IMR-90 (cell line): ENCODE results near the gene OR7A17. TPM values are rescaled to one million over a fixed set of nuclear protein-coding genes. Genes with fewer than 3 reads are reported as not detected.

Source experiments
- ATAC-seq: fragments of 200-7000 bp; cut with Tn5 transposase; 2 replicates; pipeline ENCODE4 v1.9.1; 2020; ENCODE audit warnings: low read depth, mild to moderate bottlenecking, moderate library complexity
- BruUV-seq: library from RNA; stranded (reverse); fragments of 400-500 nt; replicated peaks from 2 replicates; lab custom pipeline; 2021; lab: Mats Ljungman, UMichigan
- CTCF ChIA-PET: fragments of 300-600 bp; formaldehyde crosslinking; extraction: SDS; loops from one replicate; lab custom pipeline; 2021; ENCODE audit warnings: antibody characterized with exemption; lab: Yijun Ruan, JAX
- POLR2A ChIA-PET: fragments of 300-600 bp; sonication (Branson Sonifier 250); formaldehyde crosslinking; loops from one replicate; lab custom pipeline; 2022; ENCODE audit warnings: antibody characterized with exemption; ENCODE audit not compliant: unreplicated experiment; lab: Charles Lee
- DNase-seq: peaks from one replicate; pipeline ENCODE4 v3.0.0; 2013
- H2AFZ ChIP-seq: replicated peaks from 2 replicates; pipeline ENCODE3; 2013; ENCODE audit warnings: low read length, mild to moderate bottlenecking; ENCODE audit not compliant: poor library complexity
- H2AK5ac ChIP-seq: 2 replicates; pipeline ENCODE4 v1.6.1; 2013; ENCODE audit warnings: low read depth, low read length, inconsistent platforms
- H2AK9ac ChIP-seq: replicated peaks from 2 replicates; pipeline ENCODE3; 2013; ENCODE audit warnings: mild to moderate bottlenecking, low read depth, low read length, moderate library complexity; ENCODE audit not compliant: poor library complexity
- H2BK120ac ChIP-seq: 2 replicates; pipeline ENCODE4 v1.6.1; 2013; ENCODE audit warnings: low read depth, low read length, inconsistent platforms
- H2BK15ac ChIP-seq: 3 replicates; pipeline ENCODE4 v1.6.1; 2013; ENCODE audit warnings: low read depth, low read length, inconsistent platforms
- H2BK20ac ChIP-seq: 2 replicates; pipeline ENCODE4 v1.6.1; 2013; ENCODE audit warnings: low read depth, mild to moderate bottlenecking, inconsistent platforms, low read length, moderate library complexity
- H2BK5ac ChIP-seq: 2 replicates; pipeline ENCODE4 v1.6.1; 2013; ENCODE audit warnings: mild to moderate bottlenecking, low read depth, low read length, inconsistent platforms; ENCODE audit not compliant: poor library complexity, severe bottlenecking
- H3K14ac ChIP-seq: replicated peaks from 2 replicates; pipeline ENCODE4 v1.6.1; 2013; ENCODE audit warnings: low read depth, low read length, inconsistent platforms
- H3K18ac ChIP-seq: 2 replicates; pipeline ENCODE4 v1.6.1; 2013; ENCODE audit warnings: low read depth, low read length, control low read depth
- H3K23ac ChIP-seq: 2 replicates; pipeline ENCODE4 v1.6.1; 2013; ENCODE audit warnings: low read depth, low read length, inconsistent platforms
- H3K27ac ChIP-seq: 2 replicates; pipeline ENCODE4 v1.5.1; 2013; ENCODE audit warnings: mild to moderate bottlenecking, control low read depth, low read length; ENCODE audit not compliant: insufficient read depth
- H3K27me3 ChIP-seq: 2 replicates; pipeline ENCODE4 v1.6.1; 2013; ENCODE audit warnings: low read length; ENCODE audit not compliant: control insufficient read depth, insufficient read depth
- H3K36me3 ChIP-seq: 2 replicates; pipeline ENCODE4 v1.6.1; 2013; ENCODE audit warnings: low read length, mixed read lengths; ENCODE audit not compliant: control insufficient read depth, insufficient read depth
- H3K4ac ChIP-seq: 2 replicates; pipeline ENCODE4 v1.6.1; 2013; ENCODE audit warnings: low read depth, low read length, inconsistent platforms
- H3K4me1 ChIP-seq: 2 replicates; pipeline ENCODE4 v1.6.1; 2013; ENCODE audit warnings: low read length, mixed read lengths; ENCODE audit not compliant: control insufficient read depth, insufficient read depth
- H3K4me2 ChIP-seq: 2 replicates; pipeline ENCODE4 v1.6.1; 2013; ENCODE audit warnings: low read depth, mild to moderate bottlenecking, control low read depth, low read length, moderate library complexity
- H3K4me3 ChIP-seq: 2 replicates; pipeline ENCODE4 v1.5.1; 2013; ENCODE audit warnings: low read depth, mild to moderate bottlenecking, control low read depth, low read length, moderate library complexity; ENCODE audit not compliant: insufficient read depth
- H3K56ac ChIP-seq: 2 replicates; pipeline ENCODE4 v1.6.1; 2013; ENCODE audit warnings: low read length, inconsistent platforms; ENCODE audit not compliant: insufficient read depth; ENCODE audit errors: extremely low read depth
- H3K79me1 ChIP-seq, 2 experiments: 2 replicates each; pipeline ENCODE4 v1.6.1; 2013; ENCODE audit warnings: low read length in 2 of 2, inconsistent platforms in 1 of 2, low read depth in 1 of 2
- H3K9ac ChIP-seq: 2 replicates; pipeline ENCODE4 v1.6.1; 2013; ENCODE audit warnings: low read depth, low read length, control low read depth
- H3K9me1 ChIP-seq: 2 replicates; pipeline ENCODE4 v1.6.1; 2013; ENCODE audit warnings: low read length, inconsistent platforms; ENCODE audit not compliant: insufficient read depth
- H3K9me3 ChIP-seq: 2 replicates; pipeline ENCODE4 v1.6.1; 2013; ENCODE audit warnings: low read length; ENCODE audit not compliant: control insufficient read depth, insufficient read depth
- H4K20me1 ChIP-seq: 2 replicates; pipeline ENCODE4 v1.6.1; 2013; ENCODE audit warnings: low read length, inconsistent platforms; ENCODE audit not compliant: insufficient read depth
- H4K5ac ChIP-seq: 2 replicates; pipeline ENCODE4 v1.6.1; 2013; ENCODE audit warnings: mild to moderate bottlenecking, low read depth, low read length, control low read depth
- H4K8ac ChIP-seq, 2 experiments: 2 replicates each; pipeline ENCODE4 v1.6.1; 2013; ENCODE audit warnings: low read depth in 2 of 2, low read length in 2 of 2, control low read depth in 1 of 2, inconsistent platforms in 1 of 2
- H4K91ac ChIP-seq: 2 replicates; pipeline ENCODE4 v1.6.1; 2013; ENCODE audit warnings: low read depth, low read length, inconsistent platforms; ENCODE audit not compliant: insufficient read depth
- BHLHE40 ChIP-seq: fragments of 150-350 bp; IDR thresholded peaks from 2 replicates; pipeline ENCODE4 v1.6.1; 2016; ENCODE audit warnings: mild to moderate bottlenecking, low read depth, low read length
- CEBPB ChIP-seq: IDR thresholded peaks from 2 replicates; pipeline ENCODE4 v1.6.1; 2012; ENCODE audit warnings: low read depth, low read length, improper control_type of control experiment
- CHD1 ChIP-seq: IDR thresholded peaks from 2 replicates; pipeline ENCODE4 v1.6.1; 2012; ENCODE audit warnings: low read depth, low read length, improper control_type of control experiment
- FOS ChIP-seq: fragments of 150-350 bp; IDR thresholded peaks from 2 replicates; pipeline ENCODE4 v1.6.1; 2016; ENCODE audit warnings: low read depth, low read length
- MAFK ChIP-seq: IDR thresholded peaks from 2 replicates; pipeline ENCODE4 v1.6.1; 2012; ENCODE audit warnings: low read depth, low read length, improper control_type of control experiment
- MAZ ChIP-seq: IDR thresholded peaks from 2 replicates; pipeline ENCODE4 v1.6.1; 2012; ENCODE audit warnings: low read depth, mild to moderate bottlenecking, low read length, improper control_type of control experiment, moderate library complexity, borderline replicate concordance
- MXI1 ChIP-seq: IDR thresholded peaks from 2 replicates; pipeline ENCODE4 v1.6.1; 2012; ENCODE audit warnings: low read depth, mild to moderate bottlenecking, low read length, moderate library complexity, borderline replicate concordance
- NFE2L2 ChIP-seq: fragments of 150-350 bp; IDR thresholded peaks from 2 replicates; pipeline ENCODE4 v1.6.1; 2016; ENCODE audit warnings: low read depth, mild to moderate bottlenecking, low read length
- RAD21 ChIP-seq: IDR thresholded peaks from 2 replicates; pipeline ENCODE4 v1.6.1; 2012; ENCODE audit warnings: low read length, improper control_type of control experiment
- RCOR1 ChIP-seq: IDR thresholded peaks from 2 replicates; pipeline ENCODE4 v1.6.1; 2012; ENCODE audit warnings: mild to moderate bottlenecking, low read length, improper control_type of control experiment; ENCODE audit not compliant: insufficient replicate concordance
- RFX5 ChIP-seq: IDR thresholded peaks from 2 replicates; pipeline ENCODE4 v1.8.0; 2012; ENCODE audit warnings: low read depth, mild to moderate bottlenecking, low read length, moderate library complexity
- SMC3 ChIP-seq: fragments of 150-350 bp; IDR thresholded peaks from 2 replicates; pipeline ENCODE4 v1.6.1; 2016; ENCODE audit warnings: low read depth, mild to moderate bottlenecking, antibody characterized with exemption, low read length, moderate library complexity
- WGBS, 2 experiments: methylation state at CpG; one replicate each; pipeline versions ENCODE4 v1.1.5 to v1.1.7; 2013; ENCODE audit warnings: missing lambda C conversion rate in 2 of 2; ENCODE audit not compliant: insufficient read length in 1 of 2; ENCODE audit errors: extremely low coverage in 2 of 2; 5-methylcytosine and 5-hydroxymethylcytosine counted together
- dilution Hi-C: fragments of 300-500 bp; cut with HindIII; formaldehyde crosslinking; loops from one replicate; pipeline ENCODE4 v1.14.3; 2018; ENCODE audit warnings: low sequenced_read_pairs; ENCODE audit not compliant: unreplicated experiment
- in situ Hi-C: fragments of 300-500 bp; cut with MboI; formaldehyde crosslinking; loops from 3 replicates; pipeline ENCODE4 v1.14.3; 2019; ENCODE audit warnings: low sequenced_read_pairs, inconsistent platforms, mixed read lengths
- intact Hi-C: fragments of 100-400 bp; cut with micrococcal nuclease; formaldehyde crosslinking; loops from 2 replicates; pipeline ENCODE4 v1.10.0; 2022
- polyA plus RNA-seq, 3 experiments: library from polyadenylated mRNA; depleted of rRNA; stranded (reverse); fragments of >200 nt; gene quantifications; 2 replicates each; pipeline ENCODE4 v1.2.3, GENCODE V29; 2012; ENCODE audit warnings: low replicate concordance in 1 of 3
- total RNA-seq: library from RNA; depleted of rRNA; stranded (reverse); fragments of >200 nt; gene quantifications from 2 replicates; pipeline ENCODE4 v1.2.3, GENCODE V29; 2012
- TF ChIP-seq, protein P1 (sequence below): fragments of 150-350 bp; IDR thresholded peaks from 2 replicates; pipeline ENCODE4 v1.6.1; 2016; ENCODE audit warnings: low read depth, mild to moderate bottlenecking, low read length, moderate library complexity, borderline replicate concordance
- TF ChIP-seq, protein P2 (sequence below): fragments of 150-350 bp; IDR thresholded peaks from 2 replicates; pipeline ENCODE4 v1.6.1; 2017; ENCODE audit warnings: mild to moderate bottlenecking, antibody characterized with exemption, low read length, low read depth
- TF ChIP-seq, protein P3 (sequence below): conservative IDR thresholded peaks from 2 replicates; pipeline ENCODE4 v1.5.1; 2012; ENCODE audit warnings: mild to moderate bottlenecking, low read depth, low read length, improper control_type of control experiment

The OR7A17 gene
- total and polyA plus RNA-seq, 2 of the 4 experiments (the other 2 are of a cell fraction) = not detected

DNA sequence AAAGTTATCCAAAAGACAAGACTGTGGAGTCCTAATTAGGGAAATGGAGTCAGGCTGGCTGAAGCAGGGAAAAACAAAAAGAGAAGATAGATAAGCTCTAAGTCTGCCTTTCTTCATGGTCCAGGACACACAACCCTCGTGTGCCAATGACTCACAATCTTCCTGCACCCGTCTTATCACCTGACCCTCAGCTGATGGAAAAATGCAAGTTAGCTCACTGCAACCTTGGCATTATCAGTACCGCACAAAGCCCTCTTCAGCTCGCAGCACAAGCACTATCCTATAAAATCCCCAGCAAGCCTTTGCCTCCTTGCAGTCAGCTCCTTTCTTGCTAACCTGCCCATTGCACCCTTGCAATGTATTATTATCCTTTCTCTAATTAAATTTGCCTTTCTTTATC, 55.2 kb downstream of the OR7A17 start:
- no TSS peak for BruUV-seq
- H2BK15ac ChIP-seq = no peak overlapping the region
- no peak overlapping the region for H3K9ac ChIP-seq
- H3K9me1 ChIP-seq = no peaks in the 10 kb centered on the region
- H2BK5ac ChIP-seq = no peak overlapping the region
- H3K27ac ChIP-seq = no peak overlapping the region
- H3K56ac ChIP-seq = no peak overlapping the region
- H4K91ac ChIP-seq = no peak overlapping the region
- H2AK9ac ChIP-seq = no peak overlapping the region
- no peak overlapping the region for H2BK20ac ChIP-seq
- no peaks in the 10 kb centered on the region for H4K20me1 ChIP-seq
- no peak overlapping the region for H3K4me3 ChIP-seq
- H3K9me3 ChIP-seq = peaks cover 4% of the 10 kb centered on the region; the same call in 1 of the 2 replicates
- no peak overlapping the region for H3K18ac ChIP-seq
- no peak overlapping the region for H2AK5ac ChIP-seq
- no peak overlapping the region for H4K8ac ChIP-seq
- H3K27me3 ChIP-seq = no peaks in the 10 kb centered on the region
- no peaks in the 10 kb centered on the region for H3K36me3 ChIP-seq
- H3K4ac ChIP-seq = no peak overlapping the region
- H3K23ac ChIP-seq = no peak overlapping the region
- H2BK120ac ChIP-seq = no peak overlapping the region
- TF ChIP-seq, protein P1, sequence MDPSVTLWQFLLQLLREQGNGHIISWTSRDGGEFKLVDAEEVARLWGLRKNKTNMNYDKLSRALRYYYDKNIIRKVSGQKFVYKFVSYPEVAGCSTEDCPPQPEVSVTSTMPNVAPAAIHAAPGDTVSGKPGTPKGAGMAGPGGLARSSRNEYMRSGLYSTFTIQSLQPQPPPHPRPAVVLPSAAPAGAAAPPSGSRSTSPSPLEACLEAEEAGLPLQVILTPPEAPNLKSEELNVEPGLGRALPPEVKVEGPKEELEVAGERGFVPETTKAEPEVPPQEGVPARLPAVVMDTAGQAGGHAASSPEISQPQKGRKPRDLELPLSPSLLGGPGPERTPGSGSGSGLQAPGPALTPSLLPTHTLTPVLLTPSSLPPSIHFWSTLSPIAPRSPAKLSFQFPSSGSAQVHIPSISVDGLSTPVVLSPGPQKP = no peak
- no peak for TF ChIP-seq MAZ
- TF ChIP-seq CEBPB = no peak
- no peak for TF ChIP-seq MXI1
- TF ChIP-seq, protein P2, sequence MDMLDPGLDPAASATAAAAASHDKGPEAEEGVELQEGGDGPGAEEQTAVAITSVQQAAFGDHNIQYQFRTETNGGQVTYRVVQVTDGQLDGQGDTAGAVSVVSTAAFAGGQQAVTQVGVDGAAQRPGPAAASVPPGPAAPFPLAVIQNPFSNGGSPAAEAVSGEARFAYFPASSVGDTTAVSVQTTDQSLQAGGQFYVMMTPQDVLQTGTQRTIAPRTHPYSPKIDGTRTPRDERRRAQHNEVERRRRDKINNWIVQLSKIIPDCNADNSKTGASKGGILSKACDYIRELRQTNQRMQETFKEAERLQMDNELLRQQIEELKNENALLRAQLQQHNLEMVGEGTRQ = no peak
- TF ChIP-seq FOS = no peak
- no peak for TF ChIP-seq RFX5
- TF ChIP-seq BHLHE40 = no peak
- TF ChIP-seq, protein P3, sequence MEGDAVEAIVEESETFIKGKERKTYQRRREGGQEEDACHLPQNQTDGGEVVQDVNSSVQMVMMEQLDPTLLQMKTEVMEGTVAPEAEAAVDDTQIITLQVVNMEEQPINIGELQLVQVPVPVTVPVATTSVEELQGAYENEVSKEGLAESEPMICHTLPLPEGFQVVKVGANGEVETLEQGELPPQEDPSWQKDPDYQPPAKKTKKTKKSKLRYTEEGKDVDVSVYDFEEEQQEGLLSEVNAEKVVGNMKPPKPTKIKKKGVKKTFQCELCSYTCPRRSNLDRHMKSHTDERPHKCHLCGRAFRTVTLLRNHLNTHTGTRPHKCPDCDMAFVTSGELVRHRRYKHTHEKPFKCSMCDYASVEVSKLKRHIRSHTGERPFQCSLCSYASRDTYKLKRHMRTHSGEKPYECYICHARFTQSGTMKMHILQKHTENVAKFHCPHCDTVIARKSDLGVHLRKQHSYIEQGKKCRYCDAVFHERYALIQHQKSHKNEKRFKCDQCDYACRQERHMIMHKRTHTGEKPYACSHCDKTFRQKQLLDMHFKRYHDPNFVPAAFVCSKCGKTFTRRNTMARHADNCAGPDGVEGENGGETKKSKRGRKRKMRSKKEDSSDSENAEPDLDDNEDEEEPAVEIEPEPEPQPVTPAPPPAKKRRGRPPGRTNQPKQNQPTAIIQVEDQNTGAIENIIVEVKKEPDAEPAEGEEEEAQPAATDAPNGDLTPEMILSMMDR = no peak
- TF ChIP-seq SMC3 = no peak
- no peak for TF ChIP-seq NFE2L2
- no peak for TF ChIP-seq CHD1
- TF ChIP-seq MAFK = no peak
- TF ChIP-seq RAD21 = no peak
- no peak for TF ChIP-seq RCOR1
- H3K4me2 ChIP-seq = no peak overlapping the region
- CTCF ChIA-PET = no interaction called here
- POLR2A ChIA-PET = no interaction called here
- ATAC-seq (no peak), DNase-seq (no peak)
- no peak overlapping the region for H3K14ac ChIP-seq
- H3K79me1 ChIP-seq = no peaks in the 10 kb centered on the region
- dilution Hi-C loops = no loop called here
- intact Hi-C loops = no loop called here
- no peaks in the 10 kb centered on the region for H3K4me1 ChIP-seq
- WGBS, 2 experiments = 20% methylated on average over 2 of the region's 4 CpGs; no CpG with 5 or more reads in 1 of the 2 experiments
- no peak overlapping the region for H4K5ac ChIP-seq
- no peak overlapping the region for H2AFZ ChIP-seq
- in situ Hi-C loops = no loop called here
